Measurements from ENCODE around the gene DRD4. TPM values are rescaled to one million over a fixed set of nuclear protein-coding genes. Genes with fewer than 3 reads are reported as not detected.
A peak's percentile ranks its signal among the peaks of the same experiment; 100 is the strongest.
"Not testable (repeated sequence)": the region's sequence is repeated elsewhere in the genome, so short reads cannot be mapped to it uniquely, and the experiment has no call there.

Gene DRD4
- total and polyA plus RNA-seq, 5 donors from 2014 or later: not detected

DNA sequence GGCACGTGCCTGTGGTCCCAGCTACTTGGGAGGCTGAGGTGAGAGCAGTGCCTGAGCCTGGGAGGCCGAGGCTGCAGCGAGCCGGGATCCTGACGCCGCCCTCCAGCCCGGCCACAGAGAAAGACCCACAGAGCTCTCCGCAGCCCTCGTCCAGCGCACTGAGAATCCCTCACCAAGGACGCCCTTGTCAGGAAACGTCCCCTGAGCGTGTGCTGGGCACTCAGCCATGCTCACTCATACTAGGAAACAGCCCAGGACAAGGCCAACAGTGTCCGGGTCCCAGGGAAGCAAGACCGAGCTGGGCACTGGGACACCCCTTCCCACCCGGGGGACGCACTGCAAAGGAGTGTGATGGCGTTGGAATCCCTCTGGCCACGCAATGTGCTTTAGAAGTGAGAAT is 43.4 kb downstream of the DRD4 start:
- no peaks in the 10 kb centered on the region for H3K9me3 Mint-ChIP-seq
- peaks cover 42% of the 10 kb centered on the region for H3K36me3 Mint-ChIP-seq
- Histone ChIP-seq H3K4me1 (ENCODE audit: control insufficient read depth, insufficient read depth, low read length, poor library complexity, severe bottlenecking) (no peaks in the 10 kb centered on the region), H3K36me3 (ENCODE audit: control insufficient read depth, insufficient read depth, low read length) (peaks cover 52% of the 10 kb centered on the region), H3K4me3 (ENCODE audit: low read depth, low read length) (no peak overlapping the region), H3K27ac (ENCODE audit: insufficient read depth, low read length, poor library complexity, severe bottlenecking) (no peak overlapping the region), H3K27me3 (ENCODE audit: control insufficient read depth, insufficient read depth, low read length) (no peaks in the 10 kb centered on the region), H3K9me3 (ENCODE audit: control insufficient read depth in 2 of 2, low read length in 2 of 2) (no peaks in the 10 kb centered on the region)
- ATAC-seq (ENCODE audit: low read depth in 2 of 2): no peak
- H3K4me1 Mint-ChIP-seq: peaks cover 0 to 7% (median 0%) of the 10 kb centered on the region in 4 donors
- peak overlapping the region in 1 of 3 donors; percentile 48 for H3K27ac Mint-ChIP-seq
- H3K4me3 Mint-ChIP-seq: no peak overlapping the region
- H3K27me3 Mint-ChIP-seq: no peaks in the 10 kb centered on the region
- no peak for DNase-seq

DNA sequence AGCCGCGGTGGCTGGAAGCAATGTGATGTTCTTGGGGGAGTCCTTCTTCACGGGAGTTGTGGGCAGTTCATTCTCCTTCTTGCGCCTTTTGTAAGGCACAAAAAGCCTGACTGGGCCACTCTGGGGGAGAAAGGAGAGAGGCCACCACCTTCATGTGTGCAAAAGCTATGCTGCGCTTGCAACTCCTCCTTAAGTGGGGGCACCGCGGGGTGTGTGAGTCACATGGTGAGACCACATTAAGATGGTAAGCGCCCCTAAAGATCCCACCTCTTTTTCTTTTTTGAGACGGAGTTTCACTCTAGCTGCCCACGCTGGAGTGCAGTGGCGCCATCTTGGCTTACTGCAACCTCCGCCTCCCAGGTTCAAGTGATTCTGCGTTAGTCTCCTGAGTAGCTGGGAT is 43.9 kb downstream of the DRD4 start:
- H3K4me1 ChIP-seq (ENCODE audit: control insufficient read depth, insufficient read depth, low read length, poor library complexity, severe bottlenecking): no peaks in the 10 kb centered on the region
- H3K9me3 ChIP-seq (ENCODE audit: control insufficient read depth in 2 of 2, low read length in 2 of 2): no peaks in the 10 kb centered on the region
- ATAC-seq (ENCODE audit: low read depth in 2 of 2) (no peak), DNase-seq (no peak)
- no peak overlapping the region for H3K4me3 ChIP-seq (ENCODE audit: low read depth, low read length)
- no peaks in the 10 kb centered on the region for H3K9me3 Mint-ChIP-seq
- no peak overlapping the region for H3K4me3 Mint-ChIP-seq
- no peaks in the 10 kb centered on the region for H3K27me3 ChIP-seq (ENCODE audit: control insufficient read depth, insufficient read depth, low read length)
- H3K36me3 ChIP-seq (ENCODE audit: control insufficient read depth, insufficient read depth, low read length): peaks cover 52% of the 10 kb centered on the region
- no peak overlapping the region for H3K27ac ChIP-seq (ENCODE audit: insufficient read depth, low read length, poor library complexity, severe bottlenecking)
- no peaks in the 10 kb centered on the region for H3K27me3 Mint-ChIP-seq
- no peak overlapping the region for H3K27ac Mint-ChIP-seq
- peaks cover 0 to 7% (median 0%) of the 10 kb centered on the region in 4 donors for H3K4me1 Mint-ChIP-seq
- H3K36me3 Mint-ChIP-seq: peaks cover 42% of the 10 kb centered on the region

DNA sequence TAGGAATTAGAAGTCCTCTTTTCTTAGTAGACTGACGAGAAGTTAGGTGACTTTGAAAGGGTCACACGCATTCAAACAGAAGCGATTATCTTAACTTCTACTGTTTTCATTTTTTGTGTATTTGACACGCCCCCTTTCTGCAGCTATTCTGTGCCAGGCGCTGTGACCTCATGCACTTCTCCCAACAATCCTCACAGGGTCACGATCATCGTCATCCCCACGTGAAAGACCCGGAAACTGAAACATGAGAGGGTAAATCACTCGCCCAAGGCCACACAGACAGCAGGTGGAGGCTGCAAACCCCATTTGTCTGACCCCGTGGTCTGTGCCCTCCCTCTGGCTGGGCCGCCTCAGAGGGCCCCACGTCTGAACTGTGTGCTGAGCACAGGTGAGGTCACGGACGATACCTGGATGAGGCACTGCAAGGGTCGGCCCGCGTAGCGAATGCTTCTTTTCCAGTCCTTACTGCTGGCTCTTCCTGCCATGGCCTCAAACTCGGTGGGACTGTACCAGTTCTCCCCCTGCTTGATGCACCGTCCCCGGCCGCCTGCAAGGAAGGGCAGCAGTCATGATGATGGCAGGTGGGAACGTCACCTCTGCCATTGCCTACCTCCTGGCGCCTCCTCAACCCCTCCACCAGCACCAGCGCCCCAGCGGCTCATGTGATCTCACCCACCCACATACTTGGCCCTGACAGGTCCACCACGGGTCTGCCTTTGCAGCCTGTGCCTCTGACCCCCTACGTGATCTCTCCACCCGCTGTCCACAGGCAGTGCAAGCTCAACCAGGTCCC is 49.6 kb downstream of the DRD4 start:
- peak overlapping the region in 1 of 4 donors; percentile 51 for H3K4me3 Mint-ChIP-seq
- peaks cover 6 to 20% (median 13%) of the 10 kb centered on the region in 4 donors for H3K4me1 Mint-ChIP-seq
- Histone ChIP-seq H3K4me3 (ENCODE audit: low read depth, low read length) (no peak overlapping the region), H3K27ac (ENCODE audit: insufficient read depth, low read length, poor library complexity, severe bottlenecking) (no peak overlapping the region), H3K9me3 (ENCODE audit: control insufficient read depth in 2 of 2, low read length in 2 of 2) (no peaks in the 10 kb centered on the region), H3K4me1 (ENCODE audit: control insufficient read depth, insufficient read depth, low read length, poor library complexity, severe bottlenecking) (peaks cover 13% of the 10 kb centered on the region), H3K36me3 (ENCODE audit: control insufficient read depth, insufficient read depth, low read length) (peaks cover 66% of the 10 kb centered on the region), H3K27me3 (ENCODE audit: control insufficient read depth, insufficient read depth, low read length) (no peaks in the 10 kb centered on the region)
- peak overlapping the region in 1 of 3 donors; percentile 59 for H3K27ac Mint-ChIP-seq
- H3K27me3 Mint-ChIP-seq: no peaks in the 10 kb centered on the region
- peaks cover 35% of the 10 kb centered on the region for H3K36me3 Mint-ChIP-seq
- DNase-seq (no peak), ATAC-seq (ENCODE audit: low read depth in 2 of 2) (no peak)
- H3K9me3 Mint-ChIP-seq: no peaks in the 10 kb centered on the region

DNA sequence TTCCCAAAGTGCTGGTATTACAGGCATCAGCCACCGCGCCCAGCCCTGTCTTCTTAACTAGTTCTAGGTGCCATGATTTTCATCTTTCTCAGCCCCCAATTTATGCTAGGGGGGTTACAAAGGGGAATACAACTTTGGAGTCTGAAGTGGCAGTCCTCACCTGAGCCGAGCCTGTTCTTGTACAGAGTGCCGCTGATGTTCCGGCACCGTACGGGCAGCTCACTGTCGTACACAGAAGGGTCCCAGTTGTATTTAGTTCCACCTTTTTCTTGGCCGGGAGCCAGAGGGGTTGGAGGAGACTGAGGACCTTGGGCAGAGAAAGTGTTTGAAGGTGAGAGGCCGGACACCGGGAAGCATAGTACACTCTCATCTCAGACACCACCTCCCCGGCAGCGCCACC is 50.7 kb downstream of the DRD4 start:
- Mint-ChIP-seq H3K9me3 (no peaks in the 10 kb centered on the region), H3K27me3 (no peaks in the 10 kb centered on the region), H3K36me3 (peaks cover 28% of the 10 kb centered on the region), H3K27ac (no peak overlapping the region), H3K4me3 (no peak overlapping the region), H3K4me1 (peaks cover 13 to 31% (median 22%) of the 10 kb centered on the region in 4 donors)
- no peak for ATAC-seq (ENCODE audit: low read depth in 2 of 2)
- Histone ChIP-seq H3K9me3 (ENCODE audit: control insufficient read depth in 2 of 2, low read length in 2 of 2) (no peaks in the 10 kb centered on the region), H3K36me3 (ENCODE audit: control insufficient read depth, insufficient read depth, low read length) (peaks cover 55% of the 10 kb centered on the region), H3K27ac (ENCODE audit: insufficient read depth, low read length, poor library complexity, severe bottlenecking) (no peak overlapping the region), H3K4me3 (ENCODE audit: low read depth, low read length) (no peak overlapping the region), H3K4me1 (ENCODE audit: control insufficient read depth, insufficient read depth, low read length, poor library complexity, severe bottlenecking) (peaks cover 20% of the 10 kb centered on the region), H3K27me3 (ENCODE audit: control insufficient read depth, insufficient read depth, low read length) (no peaks in the 10 kb centered on the region)
- no peak for DNase-seq

DNA sequence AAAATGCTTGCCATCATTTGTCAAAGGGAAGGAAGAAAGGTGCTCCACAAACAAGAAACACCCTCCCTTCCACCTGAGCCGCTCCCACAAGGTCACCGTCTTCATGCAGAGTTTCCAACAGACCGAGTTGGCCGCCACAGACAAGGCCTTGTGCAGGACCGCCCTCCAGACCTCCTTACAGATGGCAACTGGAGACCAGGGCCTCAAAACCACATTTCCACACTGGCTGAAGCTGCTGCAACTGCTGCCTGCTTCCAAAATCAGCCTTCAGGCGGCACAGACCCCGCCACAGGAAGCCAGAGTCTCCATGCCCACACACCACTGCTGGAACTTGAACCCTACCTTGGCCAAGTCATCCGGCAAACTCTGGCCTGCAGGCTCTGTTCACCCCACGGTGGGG is 51.6 kb downstream of the DRD4 start:
- Histone ChIP-seq H3K4me1 (ENCODE audit: control insufficient read depth, insufficient read depth, low read length, poor library complexity, severe bottlenecking) (peaks cover 27% of the 10 kb centered on the region), H3K9me3 (ENCODE audit: control insufficient read depth in 2 of 2, low read length in 2 of 2) (no peaks in the 10 kb centered on the region), H3K4me3 (ENCODE audit: low read depth, low read length) (no peak overlapping the region), H3K27ac (ENCODE audit: insufficient read depth, low read length, poor library complexity, severe bottlenecking) (no peak overlapping the region), H3K36me3 (ENCODE audit: control insufficient read depth, insufficient read depth, low read length) (peaks cover 46% of the 10 kb centered on the region), H3K27me3 (ENCODE audit: control insufficient read depth, insufficient read depth, low read length) (no peaks in the 10 kb centered on the region)
- Mint-ChIP-seq H3K4me3 (no peak overlapping the region), H3K27ac (no peak overlapping the region), H3K4me1 (peaks cover 16 to 40% (median 26%) of the 10 kb centered on the region in 4 donors), H3K27me3 (no peaks in the 10 kb centered on the region), H3K36me3 (peaks cover 19% of the 10 kb centered on the region), H3K9me3 (no peaks in the 10 kb centered on the region)
- DNase-seq (no peak), ATAC-seq (ENCODE audit: low read depth in 2 of 2) (no peak)

- no peak overlapping the region for H3K27ac Mint-ChIP-seq
- no peak overlapping the region for H3K27ac ChIP-seq (ENCODE audit: insufficient read depth, low read length, poor library complexity, severe bottlenecking)
- H3K4me3 Mint-ChIP-seq: no peak overlapping the region
- peaks cover 13 to 41% (median 27%) of the 10 kb centered on the region in 4 donors for H3K4me1 Mint-ChIP-seq
- H3K36me3 Mint-ChIP-seq: peaks cover 12% of the 10 kb centered on the region
- H3K9me3 Mint-ChIP-seq: no peaks in the 10 kb centered on the region
- ATAC-seq (ENCODE audit: low read depth in 2 of 2) (no peak), DNase-seq (no peak)
- peaks cover 32% of the 10 kb centered on the region for H3K4me1 ChIP-seq (ENCODE audit: control insufficient read depth, insufficient read depth, low read length, poor library complexity, severe bottlenecking)
- H3K9me3 ChIP-seq (ENCODE audit: control insufficient read depth in 2 of 2, low read length in 2 of 2): no peaks in the 10 kb centered on the region
- H3K27me3 ChIP-seq (ENCODE audit: control insufficient read depth, insufficient read depth, low read length): no peaks in the 10 kb centered on the region
- H3K4me3 ChIP-seq (ENCODE audit: low read depth, low read length): no peak overlapping the region
- no peaks in the 10 kb centered on the region for H3K27me3 Mint-ChIP-seq
- peaks cover 37% of the 10 kb centered on the region for H3K36me3 ChIP-seq (ENCODE audit: control insufficient read depth, insufficient read depth, low read length)
Observed at GRCh38 chr11:689625-690024, 52.6 kb downstream of the DRD4 start.

DNA sequence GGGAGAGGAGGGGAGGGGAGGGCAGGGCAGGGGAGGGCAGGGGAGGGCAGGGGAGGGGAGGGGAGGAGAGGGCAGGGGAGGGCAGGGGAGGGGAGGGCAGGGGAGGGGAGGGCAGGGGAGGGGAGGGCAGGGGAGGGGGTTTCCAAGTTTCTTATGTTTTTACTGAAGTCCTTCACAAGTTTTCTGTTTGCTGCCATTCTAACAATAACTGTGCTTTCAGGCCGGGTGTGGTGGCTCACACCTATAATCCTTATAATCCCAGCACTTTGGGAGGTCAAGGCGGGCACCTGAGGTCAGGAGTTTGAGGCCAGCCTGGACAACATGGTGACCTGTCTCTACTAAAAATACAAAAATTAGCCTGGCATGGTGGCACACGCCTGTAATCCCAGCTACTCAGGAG is 53.2 kb downstream of the DRD4 start:
- H3K27me3 ChIP-seq (ENCODE audit: control insufficient read depth, insufficient read depth, low read length); H3K9me3 ChIP-seq (ENCODE audit: control insufficient read depth in 2 of 2, low read length in 2 of 2); H3K9me3 Mint-ChIP-seq; ATAC-seq (ENCODE audit: low read depth in 2 of 2); DNase-seq; H3K4me3 ChIP-seq (ENCODE audit: low read depth, low read length); H3K27me3 Mint-ChIP-seq: not testable (repeated sequence)
- peaks cover 32% of the 10 kb centered on the region for H3K4me1 ChIP-seq (ENCODE audit: control insufficient read depth, insufficient read depth, low read length, poor library complexity, severe bottlenecking)
- H3K27ac ChIP-seq (ENCODE audit: insufficient read depth, low read length, poor library complexity, severe bottlenecking): peak overlapping the region; percentile 39
- Mint-ChIP-seq H3K36me3 (peaks cover 10% of the 10 kb centered on the region), H3K27ac (peak overlapping the region; percentile 59 to 71 (median 63)), H3K4me1 (peaks cover 13 to 41% (median 27%) of the 10 kb centered on the region in 4 donors), H3K4me3 (peak overlapping the region in 2 of 4 donors; percentile 39 to 42)
- H3K36me3 ChIP-seq (ENCODE audit: control insufficient read depth, insufficient read depth, low read length): peaks cover 34% of the 10 kb centered on the region

Measured in CD4-positive, CD25-positive, alpha-beta regulatory T cell (primary cell).